ENCODE data around the gene BNC2. TPM values are rescaled to one million over a fixed set of nuclear protein-coding genes. Genes with fewer than 3 reads are reported as not detected.
A peak's percentile ranks its signal among the peaks of the same experiment; 100 is the strongest.

The BNC2 gene
- total and polyA plus RNA-seq, 7 donors, result 0.23 to 205 (median 117) TPM

DNA sequence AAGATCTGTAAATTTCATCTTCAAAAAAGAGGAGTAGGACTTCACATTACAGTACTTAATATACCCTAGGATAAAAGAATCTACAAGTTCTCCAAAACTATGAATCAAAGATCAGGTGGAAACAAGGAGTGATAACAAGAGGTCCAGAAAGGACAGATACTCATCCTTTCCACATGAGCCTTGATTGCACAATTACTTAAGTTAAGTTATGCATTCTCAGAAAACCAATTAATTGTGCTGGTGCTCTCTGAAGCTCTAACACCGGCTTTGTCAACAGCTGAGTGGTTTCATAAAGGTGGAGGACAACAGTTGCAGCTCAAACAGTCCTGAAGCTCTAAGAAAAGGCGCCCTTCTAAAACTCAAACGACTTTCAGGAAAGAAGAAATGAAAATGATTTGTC, 251.9 kb downstream of the BNC2 start:
- DNase-seq, result no peak
- Histone ChIP-seq H3K36me3 (no peaks in the 10 kb centered on the region), H3K27ac (peak overlapping the region in 1 of 4 donors; percentile 62), H3K4me3 (no peak overlapping the region), H3K4me1 (peaks cover 0 to 55% (median 27%) of the 10 kb centered on the region in 4 donors), H3K27me3 (no peaks in the 10 kb centered on the region), H3K9me3 (no peaks in the 10 kb centered on the region)
- 71 to 87% methylated on average over 3 of the region's 3 CpGs for WGBS, 2 donors
- intact Hi-C loops (cut with DNase I), result no loop called here
- TF ChIP-seq POLR2AphosphoS5 (IDR thresholded peaks at IDR 0.05), result no peak
- TF ChIP-seq, protein P1, sequence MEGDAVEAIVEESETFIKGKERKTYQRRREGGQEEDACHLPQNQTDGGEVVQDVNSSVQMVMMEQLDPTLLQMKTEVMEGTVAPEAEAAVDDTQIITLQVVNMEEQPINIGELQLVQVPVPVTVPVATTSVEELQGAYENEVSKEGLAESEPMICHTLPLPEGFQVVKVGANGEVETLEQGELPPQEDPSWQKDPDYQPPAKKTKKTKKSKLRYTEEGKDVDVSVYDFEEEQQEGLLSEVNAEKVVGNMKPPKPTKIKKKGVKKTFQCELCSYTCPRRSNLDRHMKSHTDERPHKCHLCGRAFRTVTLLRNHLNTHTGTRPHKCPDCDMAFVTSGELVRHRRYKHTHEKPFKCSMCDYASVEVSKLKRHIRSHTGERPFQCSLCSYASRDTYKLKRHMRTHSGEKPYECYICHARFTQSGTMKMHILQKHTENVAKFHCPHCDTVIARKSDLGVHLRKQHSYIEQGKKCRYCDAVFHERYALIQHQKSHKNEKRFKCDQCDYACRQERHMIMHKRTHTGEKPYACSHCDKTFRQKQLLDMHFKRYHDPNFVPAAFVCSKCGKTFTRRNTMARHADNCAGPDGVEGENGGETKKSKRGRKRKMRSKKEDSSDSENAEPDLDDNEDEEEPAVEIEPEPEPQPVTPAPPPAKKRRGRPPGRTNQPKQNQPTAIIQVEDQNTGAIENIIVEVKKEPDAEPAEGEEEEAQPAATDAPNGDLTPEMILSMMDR (IDR thresholded peaks at IDR 0.05), result no peak
- TF ChIP-seq EP300 (IDR thresholded peaks at IDR 0.05), result no peak
- TF ChIP-seq POLR2A (IDR thresholded peaks at IDR 0.05), result no peak

DNA sequence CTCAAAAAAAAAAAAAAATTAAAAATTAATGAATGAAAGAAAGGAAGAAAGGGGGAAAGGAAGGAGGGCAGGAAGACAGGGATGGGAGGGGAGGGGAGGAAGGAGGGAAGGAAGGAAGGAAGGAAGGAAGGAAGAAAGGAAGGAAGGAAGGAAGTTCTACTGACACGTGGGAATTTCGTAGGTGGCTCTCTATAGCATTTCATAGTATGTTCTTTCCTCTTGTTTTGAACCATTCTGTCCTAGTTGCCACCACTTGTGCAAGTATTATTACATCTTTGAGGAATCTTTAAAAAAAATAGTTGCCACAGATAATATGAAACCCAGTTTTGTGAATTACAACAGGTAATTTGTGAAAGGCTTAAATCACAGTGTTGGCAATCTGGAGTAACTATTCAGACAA, 253.8 kb downstream of the BNC2 start:
- 60 to 92% methylated on average over 2 of the region's 2 CpGs for WGBS, 2 donors
- Histone ChIP-seq H3K27ac (no peak overlapping the region), H3K36me3 (no peaks in the 10 kb centered on the region), H3K4me1 (peaks cover 0 to 58% (median 30%) of the 10 kb centered on the region in 4 donors), H3K4me3 (no peak overlapping the region), H3K27me3 (no peaks in the 10 kb centered on the region), H3K9me3 (no peaks in the 10 kb centered on the region)
- no peak for DNase-seq
- TF ChIP-seq, protein P1 (IDR thresholded peaks at IDR 0.05), result no peak
- no peak for TF ChIP-seq POLR2A (IDR thresholded peaks at IDR 0.05)
- TF ChIP-seq POLR2AphosphoS5 (IDR thresholded peaks at IDR 0.05), result no peak
- no peak for TF ChIP-seq EP300 (IDR thresholded peaks at IDR 0.05)
- intact Hi-C loops (cut with DNase I), result no loop called here

DNA sequence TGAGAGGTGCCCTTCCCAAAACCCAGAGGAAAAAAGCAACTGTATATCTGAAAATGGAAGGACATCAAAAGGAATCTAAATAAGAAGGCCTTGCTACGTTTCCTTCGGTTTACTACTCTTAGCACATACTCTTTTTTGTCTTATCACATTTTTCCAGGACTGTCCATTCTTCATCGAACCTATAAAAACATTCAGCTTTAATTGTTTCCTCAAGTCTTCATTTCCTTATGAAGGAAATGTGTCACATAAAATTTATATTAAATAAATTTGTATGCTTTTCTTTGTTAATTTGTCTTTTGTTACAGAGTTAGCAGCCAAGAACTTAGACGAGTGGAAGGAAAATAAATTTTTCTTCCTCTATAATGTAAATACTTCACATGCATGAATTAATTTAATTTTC, 255.0 kb downstream of the BNC2 start:
- H3K36me3 ChIP-seq, result no peaks in the 10 kb centered on the region
- intact Hi-C loops (cut with DNase I), result no loop called here
- peaks cover 0 to 58% (median 31%) of the 10 kb centered on the region in 4 donors for H3K4me1 ChIP-seq
- WGBS, 2 donors, result 89 to 90% methylated on average over 4 of the region's 4 CpGs
- H3K27ac ChIP-seq, result no peak overlapping the region
- H3K4me3 ChIP-seq, result no peak overlapping the region
- no peaks in the 10 kb centered on the region for H3K27me3 ChIP-seq
- no peak for DNase-seq
- H3K9me3 ChIP-seq, result no peaks in the 10 kb centered on the region
- no peak for TF ChIP-seq POLR2AphosphoS5 (IDR thresholded peaks at IDR 0.05)

DNA sequence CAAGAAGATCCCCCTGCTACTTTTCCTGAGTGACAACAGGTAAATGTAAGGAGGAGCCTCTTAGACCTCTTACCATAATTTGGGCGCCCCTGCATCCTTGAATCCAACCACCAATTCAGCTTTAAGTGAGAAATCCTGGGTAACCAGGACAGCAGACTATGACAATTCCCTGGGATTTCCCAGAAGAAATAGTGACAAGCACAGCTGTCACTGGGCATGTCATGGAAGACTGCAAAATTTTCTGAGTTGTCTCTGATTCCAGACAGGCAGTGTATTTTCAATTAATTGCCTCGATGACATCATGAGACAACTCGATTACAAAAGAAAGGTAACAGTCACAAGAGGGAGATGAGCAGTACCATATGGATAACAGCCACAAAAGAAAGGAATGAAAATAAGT, 256.9 kb downstream of the BNC2 start:
- intact Hi-C loops (cut with DNase I), result no loop called here
- Histone ChIP-seq H3K4me3 (no peak overlapping the region), H3K4me1 (peaks cover 0 to 50% (median 17%) of the 10 kb centered on the region in 4 donors), H3K27ac (no peak overlapping the region), H3K36me3 (no peaks in the 10 kb centered on the region), H3K9me3 (no peaks in the 10 kb centered on the region), H3K27me3 (no peaks in the 10 kb centered on the region)
- no peak for TF ChIP-seq POLR2A (IDR thresholded peaks at IDR 0.05)
- TF ChIP-seq, protein P1 (IDR thresholded peaks at IDR 0.05), result no peak
- TF ChIP-seq POLR2AphosphoS5 (IDR thresholded peaks at IDR 0.05), result no peak
- TF ChIP-seq EP300 (IDR thresholded peaks at IDR 0.05), result no peak
- 61 to 62% methylated on average over 3 of the region's 3 CpGs for WGBS, 2 donors
- DNase-seq, result no peak

DNA sequence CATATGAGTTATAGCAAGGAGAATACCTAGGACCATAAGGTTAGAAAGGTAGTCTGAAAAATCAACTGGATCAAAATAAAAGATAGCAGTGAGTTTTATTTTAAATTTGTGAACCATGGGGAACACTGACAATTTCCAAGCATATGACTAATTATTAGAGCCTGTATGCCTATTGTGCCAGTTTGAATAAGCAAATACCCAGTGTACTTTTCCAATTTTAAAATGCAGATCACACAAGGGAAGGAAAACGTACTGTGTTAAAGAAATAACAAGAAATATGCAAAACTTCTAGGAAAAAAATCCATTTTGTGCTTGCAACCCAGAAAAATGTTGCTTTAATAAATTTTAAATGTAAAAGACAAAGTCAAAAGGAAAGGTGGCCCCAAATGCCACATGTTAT, 257.4 kb downstream of the BNC2 start:
- H3K4me3 ChIP-seq, result no peak overlapping the region
- DNase-seq, result no peak
- WGBS, 2 donors, result 80 to 82% methylated on average over 1 of the region's 1 CpG
- intact Hi-C loops (cut with DNase I), result no loop called here
- no peak overlapping the region for H3K27ac ChIP-seq
- no peaks in the 10 kb centered on the region for H3K36me3 ChIP-seq
- no peaks in the 10 kb centered on the region for H3K27me3 ChIP-seq
- H3K9me3 ChIP-seq, result no peaks in the 10 kb centered on the region
- H3K4me1 ChIP-seq, result peaks cover 0 to 50% (median 16%) of the 10 kb centered on the region in 4 donors
- TF ChIP-seq POLR2A (IDR thresholded peaks at IDR 0.05) (no peak), EP300 (IDR thresholded peaks at IDR 0.05) (no peak), POLR2AphosphoS5 (IDR thresholded peaks at IDR 0.05) (no peak)
- TF ChIP-seq, protein P1 (IDR thresholded peaks at IDR 0.05), result no peak
